Panc1 (cell line): Measurements from ENCODE around the gene ARFIP2. TPM values are rescaled to one million over a fixed set of nuclear protein-coding genes. Genes with fewer than 3 reads are reported as not detected.
A peak's percentile ranks its signal among the peaks of the same experiment; 100 is the strongest.

Source experiments
- ATAC-seq: fragments of 200-7000 bp; cut with Tn5 transposase; 2 replicates; pipeline ENCODE4 v1.9.1; 2020; ENCODE audit warnings: mild to moderate bottlenecking, moderate library complexity
- BruUV-seq: library from RNA; stranded (reverse); fragments of 400-500 nt; replicated peaks from 2 replicates; lab custom pipeline; 2021; lab: Mats Ljungman, UMichigan
- CTCF ChIA-PET: fragments of 300-600 bp; sonication (Branson Sonifier 250); formaldehyde crosslinking; loops from one replicate; lab custom pipeline; 2022; ENCODE audit warnings: antibody characterized with exemption; lab: Charles Lee
- POLR2A ChIA-PET: fragments of 300-600 bp; sonication (Branson Sonifier 250); formaldehyde crosslinking; loops from one replicate; lab custom pipeline; 2022; ENCODE audit warnings: antibody characterized with exemption; lab: Charles Lee
- DNase-seq: peaks from one replicate; pipeline ENCODE4 v3.0.0-alpha.2; 2010; ENCODE audit warnings: low read depth, low spot score
- H3K27ac ChIP-seq: 2 replicates; pipeline ENCODE4 v1.5.1; 2011; ENCODE audit warnings: mild to moderate bottlenecking, low read length, inconsistent platforms
- H3K27me3 ChIP-seq: fragments of 200-500 bp; sonication (Bioruptor generic); 2 replicates; pipeline ENCODE4 v1.6.0; 2014; ENCODE audit warnings: low read length, inconsistent platforms; ENCODE audit not compliant: control insufficient read depth, insufficient read depth
- H3K36me3 ChIP-seq: fragments of 200-500 bp; sonication (Bioruptor generic); 2 replicates; pipeline ENCODE4 v1.5.1; 2014; ENCODE audit warnings: inconsistent platforms, mild to moderate bottlenecking, low read length, moderate library complexity; ENCODE audit not compliant: control insufficient read depth, insufficient read depth
- H3K4me1 ChIP-seq: 2 replicates; pipeline ENCODE4 v1.5.1; 2011; ENCODE audit warnings: inconsistent platforms, mild to moderate bottlenecking, low read length, moderate library complexity; ENCODE audit not compliant: control insufficient read depth, insufficient read depth
- H3K4me3 ChIP-seq, 2 experiments: 2 replicates each; pipeline ENCODE4 v1.5.1; 2011 to 2012; ENCODE audit warnings: low read depth in 2 of 2, low read length in 2 of 2, mild to moderate bottlenecking in 2 of 2, inconsistent platforms in 1 of 2, moderate library complexity in 1 of 2
- H3K9me3 ChIP-seq: fragments of 200-500 bp; sonication (Bioruptor generic); 2 replicates; pipeline ENCODE4 v1.5.1; 2014; ENCODE audit warnings: low read depth, mild to moderate bottlenecking, inconsistent platforms, low read length, moderate library complexity; ENCODE audit not compliant: control insufficient read depth, insufficient read depth
- CTCF ChIP-seq: fragments of 450-650 bp; IDR thresholded peaks from 2 replicates; pipeline ENCODE4 v1.5.1; 2017; ENCODE audit warnings: mild to moderate bottlenecking
- POLR2AphosphoS5 ChIP-seq: IDR thresholded peaks from 2 replicates; pipeline ENCODE4 v1.6.1; 2012; ENCODE audit warnings: mild to moderate bottlenecking, low read depth, low read length, moderate library complexity
- REST ChIP-seq, 2 experiments: IDR thresholded peaks; 2 replicates each; pipeline ENCODE4 v1.6.1; 2011 to 2012; ENCODE audit warnings: low read depth in 2 of 2, control low read depth in 1 of 2, low read length in 1 of 2, mild to moderate bottlenecking in 1 of 2, moderate library complexity in 1 of 2; ENCODE audit not compliant: insufficient read depth in 1 of 2
- SIN3A ChIP-seq: IDR thresholded peaks from 2 replicates; pipeline ENCODE4 v1.6.1; 2012; ENCODE audit warnings: low read depth, mild to moderate bottlenecking, low read length, moderate library complexity, borderline replicate concordance; ENCODE audit not compliant: insufficient read depth
- TCF7L2 ChIP-seq: IDR thresholded peaks from 2 replicates; pipeline ENCODE4 v1.6.1; 2011; ENCODE audit warnings: mild to moderate bottlenecking, low read depth, low read length, inconsistent platforms
- in situ Hi-C: cut with HindIII; loops from 2 replicates; pipeline ENCODE4 v1.10.0; 2016; ENCODE audit warnings: low sequenced_read_pairs, low pct_unique_long_range_greater_than_20kb
- intact Hi-C: fragments of 100-400 bp; cut with micrococcal nuclease; formaldehyde crosslinking; loops from one replicate; pipeline ENCODE4 v1.10.0; 2022; ENCODE audit not compliant: unreplicated experiment
- total RNA-seq: library from RNA; stranded (reverse); gene quantifications from one replicate; pipeline ENCODE4 v1.2.1, GENCODE V29; 2021; ENCODE audit not compliant: unreplicated experiment

The ARFIP2 gene
- total RNA-seq, 1 experiment from 2014 or later: 116 TPM

DNA sequence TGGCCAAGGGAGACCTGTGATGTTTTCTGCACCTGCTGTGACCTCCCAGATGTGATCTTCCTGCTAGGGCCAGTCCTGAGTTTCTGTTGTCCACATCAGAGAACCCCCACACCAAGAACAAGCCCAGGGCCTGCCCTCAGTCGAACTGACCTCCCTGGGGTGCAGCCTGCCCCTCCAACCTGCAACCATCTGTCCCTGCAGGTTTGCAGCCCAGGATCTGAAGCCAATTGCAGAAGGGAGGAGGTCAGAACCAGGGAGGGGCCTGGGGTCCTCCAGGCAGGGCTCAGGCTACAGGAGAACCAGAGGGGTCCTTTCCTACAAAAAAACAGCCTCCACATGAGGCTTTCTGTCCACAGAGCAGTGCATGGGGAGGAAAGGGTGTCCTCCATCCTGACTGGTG is 8.2 kb downstream of the ARFIP2 start:
- in situ Hi-C loops: no loop called here
- ATAC-seq (no peak), DNase-seq (no peak)
- Histone ChIP-seq H3K4me1 (peaks cover 23% of the 10 kb centered on the region), H3K9me3 (no peaks in the 10 kb centered on the region), H3K27ac (0 out of 2 replicates have a peak overlapping the region, but pooled peaks have one; percentile 23), H3K4me3 (peak overlapping the region; percentile 77 to 93), H3K36me3 (no peaks in the 10 kb centered on the region), H3K27me3 (no peaks in the 10 kb centered on the region)
- intact Hi-C loops: no loop called here
- BruUV-seq: no TSS peak
- TF ChIP-seq REST (IDR thresholded peaks at IDR 0.05; ENCODE audit: insufficient read depth in 1 of 2, low read depth in 2 of 2, low read length in 1 of 2) (no peak), SIN3A (no peak)
- ChIA-PET POLR2A (no interaction called here), CTCF (interaction anchor here (0.8 kb wide), 1 partner anchor 58 kb away, joined by 4 read pairs; no protein-coding TSS in a partner anchor)

- Histone ChIP-seq H3K36me3 (no peaks in the 10 kb centered on the region), H3K9me3 (no peaks in the 10 kb centered on the region), H3K4me3 (no peak overlapping the region), H3K27me3 (no peaks in the 10 kb centered on the region), H3K4me1 (peaks cover 12% of the 10 kb centered on the region), H3K27ac (no peak overlapping the region)
- BruUV-seq: TSS peak; percentile 10
- in situ Hi-C loops (no loop called here), intact Hi-C loops (no loop called here)
- no peak for DNase-seq
- ChIA-PET CTCF (no interaction called here), POLR2A (no interaction called here)
- TF ChIP-seq CTCF: 0 out of 2 replicates have a peak, but pooled peaks have one; percentile 3
- TF ChIP-seq POLR2AphosphoS5: no peak
- no peak for ATAC-seq
Observed at GRCh38 chr11:6469599-6469998, 11.5 kb downstream of the ARFIP2 start.

DNA sequence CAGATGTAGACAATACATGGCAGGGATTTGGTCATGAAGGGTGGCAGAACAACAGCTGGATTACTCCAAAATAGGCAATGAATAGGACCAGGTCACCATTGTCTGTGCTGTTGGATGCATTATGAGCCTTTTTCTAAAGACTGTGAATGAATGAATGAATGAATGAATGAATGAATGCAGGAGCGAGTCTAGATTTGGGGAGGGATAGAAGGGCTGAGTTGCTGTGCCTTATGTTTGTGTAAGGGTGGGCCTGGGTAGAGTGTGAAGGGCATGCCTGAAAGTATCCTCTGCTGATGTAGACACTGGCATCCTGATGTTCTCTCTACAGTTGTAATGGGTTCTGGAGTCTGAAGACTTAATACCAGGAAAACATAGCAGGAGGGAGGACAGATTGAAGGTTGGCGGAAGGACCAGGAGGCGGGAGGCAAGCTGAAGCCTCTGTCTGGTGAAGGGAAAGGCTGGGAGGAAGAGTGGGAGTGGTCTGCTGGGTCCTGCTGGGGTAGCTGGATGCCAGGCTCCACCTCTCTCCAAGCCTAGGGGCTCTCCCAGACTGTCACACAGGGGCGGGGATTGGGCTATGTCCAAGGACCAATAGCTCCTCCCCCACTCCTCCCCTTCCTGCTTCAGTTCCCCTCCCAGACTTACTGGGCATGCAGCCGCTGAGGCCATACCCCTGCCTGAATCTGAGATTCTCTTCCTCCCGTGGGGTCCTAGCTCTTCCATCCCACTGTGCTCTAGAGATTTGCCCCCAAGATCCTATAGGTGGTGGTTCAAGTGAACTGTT is 12.2 kb downstream of the ARFIP2 start:
- no peak overlapping the region for H3K27ac ChIP-seq

More for the DNA sequence above, 12.2 kb downstream of the ARFIP2 start:
- intact Hi-C loops: no loop called here
- CTCF ChIA-PET: no interaction called here
- TF ChIP-seq SIN3A (no peak), POLR2AphosphoS5 (no peak), CTCF (no peak), TCF7L2 (no peak)
- in situ Hi-C loops: no loop called here
- BruUV-seq: no TSS peak
- Histone ChIP-seq H3K4me1 (peaks cover 8% of the 10 kb centered on the region), H3K4me3 (no peak overlapping the region), H3K36me3 (no peaks in the 10 kb centered on the region), H3K9me3 (no peaks in the 10 kb centered on the region), H3K27me3 (no peaks in the 10 kb centered on the region)
- POLR2A ChIA-PET: no interaction called here
- DNase-seq (no peak), ATAC-seq (no peak)
